Transverse colon (tissue), 4 donors: ENCODE results near the gene SRP9. TPM values are rescaled to one million over a fixed set of nuclear protein-coding genes. Genes with fewer than 3 reads are reported as not detected.

Experiments
- DNase-seq: peaks from one replicate; pipeline ENCODE4 v3.0.0-alpha.2; 2019
- H3K27ac ChIP-seq, 4 donors: fragments of 200-600 bp; sonication (generic); 2 replicates each; pipeline ENCODE4 v1.5.1; 2016 to 2018; ENCODE audit warnings: inconsistent platforms in 4 of 4
- H3K27me3 ChIP-seq: fragments of 200-600 bp; sonication (generic); 2 replicates; pipeline ENCODE4 v1.5.1; 2017; ENCODE audit warnings: inconsistent platforms
- H3K36me3 ChIP-seq, 4 donors: fragments of 200-600 bp; sonication (generic); 2 replicates each; pipeline ENCODE4 v1.5.1; 2017 to 2019; ENCODE audit warnings: inconsistent platforms in 4 of 4
- H3K4me1 ChIP-seq, 4 donors: fragments of 200-600 bp; sonication (generic); 2 replicates each; pipeline ENCODE4 v1.5.1; 2017 to 2020; ENCODE audit warnings: inconsistent platforms in 4 of 4
- H3K4me3 ChIP-seq, 4 donors: fragments of 200-600 bp; sonication (generic); 1 replicate in 1 of 4; 2 replicates in 3 of 4; pipeline versions ENCODE4 v1.5.1 to v1.6.1; 2017 to 2019; ENCODE audit warnings: inconsistent platforms in 4 of 4
- H3K9me3 ChIP-seq, 2 donors: fragments of 200-600 bp; sonication (generic); 2 replicates each; pipeline ENCODE4 v1.5.1; 2017 to 2019; ENCODE audit warnings: inconsistent platforms in 2 of 2
- CTCF ChIP-seq, 5 experiments: fragments of 200-600 bp in 3 of 5; fragments of 450-650 bp in 2 of 5; sonication (generic) in 3 of 5; IDR thresholded peaks; 1 replicate in 2 of 5; 2 replicates in 3 of 5; pipeline ENCODE4 v1.5.1; 2016 to 2017; ENCODE audit warnings: antibody characterized with exemption in 5 of 5, inconsistent platforms in 3 of 5, mild to moderate bottlenecking in 2 of 5, moderate library complexity in 1 of 5
- EP300 ChIP-seq: sonication (generic); formaldehyde crosslinking; IDR thresholded peaks from one replicate; pipeline ENCODE4 v1.6.1; 2017; ENCODE audit warnings: antibody characterized with exemption, low read depth
- POLR2A ChIP-seq: fragments of 450-650 bp; IDR thresholded peaks from one replicate; pipeline ENCODE4 v1.6.1; 2016; ENCODE audit warnings: antibody characterized with exemption, mild to moderate bottlenecking, moderate library complexity
- POLR2AphosphoS5 ChIP-seq, 3 donors: sonication (generic); formaldehyde crosslinking; IDR thresholded peaks; one replicate each; pipeline ENCODE4 v1.6.1; 2016; ENCODE audit warnings: antibody characterized with exemption in 3 of 3
- WGBS, 2 donors: methylation state at CpG; one replicate each; pipeline ENCODE4 v1.1.5; 2018; ENCODE audit warnings: low coverage in 1 of 2; 5-methylcytosine and 5-hydroxymethylcytosine counted together
- in situ Hi-C, 4 donors: fragments of 200-750 bp; cut with MboI; loops; one replicate each; pipeline versions ENCODE4 v1.15.0 to v1.15.1; 2017; ENCODE audit warnings: low sequenced_read_pairs in 3 of 4, low pct_ligation_motif_present in 1 of 4, low pct_unique_long_range_greater_than_20kb in 1 of 4
- intact Hi-C: fragments of 100-400 bp; cut with DNase I; formaldehyde crosslinking; loops from one replicate; pipeline ENCODE4 v1.15.1; 2023; ENCODE audit warnings: low total_unique reads
- total RNA-seq, 4 donors: library from RNA; depleted of rRNA; stranded (reverse); fragments of >200 nt; gene quantifications; one replicate each; pipeline ENCODE4 v1.1.0, GENCODE V29; 2016

The SRP9 gene
- total RNA-seq, 4 donors from 2014 or later: 42.3 to 208 (median 117) TPM

- no peaks in the 10 kb centered on the region for H3K9me3 ChIP-seq
- intact Hi-C loops (no loop called here), in situ Hi-C loops (loop anchor here in 1 of 4 donors (25.0 kb wide), 1 partner anchor 264 kb away; no protein-coding TSS in a partner anchor)
- TF ChIP-seq POLR2AphosphoS5 (IDR thresholded peaks at IDR 0.05): no peak
- no peak for TF ChIP-seq CTCF (IDR thresholded peaks at IDR 0.05)
- TF ChIP-seq POLR2A: no peak
- TF ChIP-seq EP300: no peak
- DNase-seq: no peak
- no peak overlapping the region for H3K27ac ChIP-seq
- no peak overlapping the region for H3K4me3 ChIP-seq
- H3K4me1 ChIP-seq: peaks cover 11 to 28% (median 13%) of the 10 kb centered on the region in 4 donors
- H3K36me3 ChIP-seq: no peaks in the 10 kb centered on the region
- H3K27me3 ChIP-seq: no peaks in the 10 kb centered on the region
- 60 to 86% methylated on average over 2 to 11 of the region's 11 CpGs for WGBS, 2 donors
Observed at GRCh38 chr1:225750875-225751824, 26.5 kb upstream of the SRP9 start.

GRCh38 chr1:225752245-225752644, 25.4 kb upstream of the SRP9 start:
- in situ Hi-C loops (loop anchor here in 1 of 4 donors (25.0 kb wide), 1 partner anchor 265 kb away; no protein-coding TSS in a partner anchor), intact Hi-C loops (no loop called here)
- TF ChIP-seq CTCF (IDR thresholded peaks at IDR 0.05) (no peak), POLR2A (no peak)
- no peak for DNase-seq
- H3K36me3 ChIP-seq: no peaks in the 10 kb centered on the region
- H3K27me3 ChIP-seq: no peaks in the 10 kb centered on the region
- no peaks in the 10 kb centered on the region for H3K9me3 ChIP-seq
- no peak overlapping the region for H3K27ac ChIP-seq
- H3K4me3 ChIP-seq: no peak overlapping the region
- WGBS, 2 donors: 91% methylated on average over 1 of the region's 1 CpG
- H3K4me1 ChIP-seq: peaks cover 5 to 21% (median 7%) of the 10 kb centered on the region in 4 donors

- Histone ChIP-seq H3K4me1 (peaks cover 0 to 16% (median 2%) of the 10 kb centered on the region in 4 donors), H3K27me3 (no peaks in the 10 kb centered on the region), H3K36me3 (no peaks in the 10 kb centered on the region), H3K9me3 (no peaks in the 10 kb centered on the region), H3K4me3 (no peak overlapping the region), H3K27ac (peak overlapping the region in 2 of 4 donors; percentile 4 to 15)
- TF ChIP-seq CTCF (IDR thresholded peaks at IDR 0.05) (no peak), EP300 (no peak), POLR2AphosphoS5 (IDR thresholded peaks at IDR 0.05) (no peak), POLR2A (no peak)
- intact Hi-C loops (no loop called here), in situ Hi-C loops (loop anchor here in 1 of 4 donors (25.0 kb wide), 1 partner anchor 268 kb away; no protein-coding TSS in a partner anchor)
- peak; percentile 35 for DNase-seq
- WGBS, 2 donors: 35% methylated on average over 10 of the region's 10 CpGs; no CpG with 5 or more reads in 1 of the 2 donors
Observed at GRCh38 chr1:225754940-225755641, 22.5 kb upstream of the SRP9 start.
